MM.1S (cell line): ENCODE data around the gene PARVA.

Experiments used
- DNase-seq: peaks from one replicate; pipeline ENCODE4 v3.0.0-alpha.2; 2015
- H2AFZ ChIP-seq: fragments of 300-600 bp; sonication (generic); 2 replicates; pipeline ENCODE4 v1.6.0; 2016; ENCODE audit warnings: antibody characterized with exemption, low read length
- H3F3A ChIP-seq: fragments of 300-600 bp; sonication (generic); 2 replicates; pipeline ENCODE4 v1.6.1; 2016; ENCODE audit warnings: mild to moderate bottlenecking, antibody characterized with exemption, low read length, moderate library complexity, mixed read lengths; ENCODE audit not compliant: insufficient read depth
- H3K27ac ChIP-seq: fragments of 300-600 bp; sonication (generic); 2 replicates; pipeline ENCODE4 v1.5.1; 2016; ENCODE audit warnings: mild to moderate bottlenecking, low read length
- H3K27me3 ChIP-seq: fragments of 300-600 bp; sonication (generic); replicated peaks from 2 replicates; pipeline ENCODE4 v1.6.0; 2016; ENCODE audit warnings: low read length; ENCODE audit not compliant: insufficient read depth
- H3K36me3 ChIP-seq: fragments of 300-600 bp; sonication (generic); replicated peaks from 2 replicates; pipeline ENCODE4 v1.6.1; 2016; ENCODE audit warnings: mild to moderate bottlenecking, low read length, mixed read lengths; ENCODE audit not compliant: insufficient read depth
- H3K4me1 ChIP-seq: fragments of 300-600 bp; sonication (generic); 2 replicates; pipeline ENCODE4 v1.6.1; 2016; ENCODE audit warnings: low read length, mixed read lengths
- H3K4me2 ChIP-seq: fragments of 300-600 bp; sonication (generic); 2 replicates; pipeline ENCODE4 v1.6.0; 2016; ENCODE audit warnings: low read depth, low read length
- H3K4me3 ChIP-seq: fragments of 300-600 bp; sonication (generic); 2 replicates; pipeline ENCODE4 v1.5.1; 2016; ENCODE audit warnings: low read length, mixed read lengths
- H3K79me2 ChIP-seq: fragments of 300-600 bp; sonication (generic); 2 replicates; pipeline ENCODE4 v1.6.1; 2016; ENCODE audit warnings: mixed run types, low read length, mixed read lengths
- H3K9ac ChIP-seq: fragments of 300-600 bp; sonication (generic); 2 replicates; pipeline ENCODE4 v1.6.1; 2016; ENCODE audit warnings: low read length, mixed read lengths
- H3K9me2 ChIP-seq: fragments of 300-600 bp; sonication (generic); replicated peaks from 2 replicates; pipeline ENCODE4 v1.6.1; 2016; ENCODE audit warnings: mild to moderate bottlenecking, low read length, mixed read lengths; ENCODE audit not compliant: insufficient read depth
- H3K9me3 ChIP-seq: fragments of 300-600 bp; sonication (generic); replicated peaks from 2 replicates; pipeline ENCODE4 v1.6.1; 2016; ENCODE audit warnings: mild to moderate bottlenecking, low read length, mixed read lengths; ENCODE audit not compliant: insufficient read depth
- H4K20me1 ChIP-seq: fragments of 300-600 bp; sonication (generic); 2 replicates; pipeline ENCODE4 v1.6.1; 2016; ENCODE audit warnings: mild to moderate bottlenecking, low read length, moderate library complexity, mixed read lengths; ENCODE audit not compliant: insufficient read depth
- CTCF ChIP-seq: fragments of 300-600 bp; sonication (generic); IDR thresholded peaks from 2 replicates; pipeline ENCODE4 v1.5.1; 2016; ENCODE audit warnings: antibody characterized with exemption, low read length, mixed read lengths
- EZH2 ChIP-seq: fragments of 300-600 bp; sonication (generic); optimal IDR thresholded peaks from 2 replicates; pipeline ENCODE3; 2017; ENCODE audit warnings: low read depth, mild to moderate bottlenecking, antibody characterized with exemption, low read length, mixed read lengths
- EZH2phosphoT487 ChIP-seq: fragments of 300-600 bp; sonication (generic); IDR thresholded peaks from 2 replicates; pipeline ENCODE4 v1.6.1; 2018; ENCODE audit warnings: antibody characterized with exemption, low read length

The PARVA gene

GRCh38 chr11:12449961-12450715 is 72.8 kb downstream of the PARVA start:
- Histone ChIP-seq H3K27ac (no peak overlapping the region), H3K4me3 (no peak overlapping the region), H3K4me2 (no peak overlapping the region), H3F3A (no peaks in the 10 kb centered on the region), H2AFZ (no peak overlapping the region), H3K9ac (no peak overlapping the region), H3K27me3 (no peaks in the 10 kb centered on the region), H4K20me1 (no peaks in the 10 kb centered on the region), H3K36me3 (no peaks in the 10 kb centered on the region), H3K9me3 (no peaks in the 10 kb centered on the region), H3K9me2 (no peaks in the 10 kb centered on the region), H3K79me2 (no peaks in the 10 kb centered on the region), H3K4me1 (no peaks in the 10 kb centered on the region)
- TF ChIP-seq EZH2, result no peak
- TF ChIP-seq CTCF, result no peak
- TF ChIP-seq EZH2phosphoT487, result no peak
- DNase-seq, result no peak

GRCh38 chr11:12451179-12451814 is 73.9 kb downstream of the PARVA start:
- TF ChIP-seq EZH2 (no peak), EZH2phosphoT487 (no peak), CTCF (no peak)
- H3K4me2 ChIP-seq, result no peak overlapping the region
- no peaks in the 10 kb centered on the region for H3K9me3 ChIP-seq
- no peak overlapping the region for H3K4me3 ChIP-seq
- H3K36me3 ChIP-seq, result no peaks in the 10 kb centered on the region
- H3K9me2 ChIP-seq, result no peaks in the 10 kb centered on the region
- no peak overlapping the region for H2AFZ ChIP-seq
- no peak overlapping the region for H3K9ac ChIP-seq
- no peaks in the 10 kb centered on the region for H3F3A ChIP-seq
- H3K4me1 ChIP-seq, result no peaks in the 10 kb centered on the region
- H3K27me3 ChIP-seq, result no peaks in the 10 kb centered on the region
- no peaks in the 10 kb centered on the region for H3K79me2 ChIP-seq
- no peak overlapping the region for H3K27ac ChIP-seq
- no peak for DNase-seq
- no peaks in the 10 kb centered on the region for H4K20me1 ChIP-seq

DNA sequence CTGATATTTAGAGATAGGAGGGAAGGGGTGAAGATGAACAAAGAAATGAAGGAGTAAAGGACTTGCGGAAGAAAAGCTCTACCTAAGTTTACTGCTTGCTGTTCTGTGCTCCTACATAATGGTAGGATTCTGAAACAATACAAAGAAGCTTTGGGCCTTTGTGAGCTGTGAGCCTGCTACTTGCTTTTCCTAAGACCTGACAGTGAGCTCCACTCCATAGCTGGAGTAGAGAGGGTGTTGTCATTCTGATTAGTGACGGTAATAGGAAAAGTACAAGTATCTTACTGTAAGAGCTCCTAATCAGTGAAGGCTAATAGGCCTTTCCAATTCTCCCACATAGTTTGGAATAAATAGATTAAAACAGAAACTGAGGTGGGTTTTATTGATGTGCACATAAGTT is 75.9 kb downstream of the PARVA start:
- TF ChIP-seq EZH2, result no peak
- TF ChIP-seq CTCF, result no peak
- no peak for TF ChIP-seq EZH2phosphoT487
- Histone ChIP-seq H4K20me1 (no peaks in the 10 kb centered on the region), H3K9ac (no peak overlapping the region), H3K4me3 (no peak overlapping the region), H3K79me2 (no peaks in the 10 kb centered on the region), H3K27me3 (no peaks in the 10 kb centered on the region), H3K9me2 (no peaks in the 10 kb centered on the region), H3K36me3 (no peaks in the 10 kb centered on the region), H2AFZ (no peak overlapping the region), H3K4me1 (no peaks in the 10 kb centered on the region), H3K27ac (no peak overlapping the region), H3K9me3 (no peaks in the 10 kb centered on the region), H3K4me2 (no peak overlapping the region), H3F3A (no peaks in the 10 kb centered on the region)
- no peak for DNase-seq
